IMR-90 (cell line): ENCODE measurements around the gene FMO1. TPM values are rescaled to one million over a fixed set of nuclear protein-coding genes. Genes with fewer than 3 reads are reported as not detected.

Experiments used
- ATAC-seq: fragments of 200-7000 bp; cut with Tn5 transposase; 2 replicates; pipeline ENCODE4 v1.9.1; 2020; ENCODE audit warnings: low read depth, mild to moderate bottlenecking, moderate library complexity
- BruUV-seq: library from RNA; stranded (reverse); fragments of 400-500 nt; replicated peaks from 2 replicates; lab custom pipeline; 2021; lab: Mats Ljungman, UMichigan
- CTCF ChIA-PET: fragments of 300-600 bp; formaldehyde crosslinking; extraction: SDS; loops from one replicate; lab custom pipeline; 2021; ENCODE audit warnings: antibody characterized with exemption; lab: Yijun Ruan, JAX
- POLR2A ChIA-PET: fragments of 300-600 bp; sonication (Branson Sonifier 250); formaldehyde crosslinking; loops from one replicate; lab custom pipeline; 2022; ENCODE audit warnings: antibody characterized with exemption; ENCODE audit not compliant: unreplicated experiment; lab: Charles Lee
- DNase-seq: peaks from one replicate; pipeline ENCODE4 v3.0.0; 2013
- H2AFZ ChIP-seq: replicated peaks from 2 replicates; pipeline ENCODE3; 2013; ENCODE audit warnings: low read length, mild to moderate bottlenecking; ENCODE audit not compliant: poor library complexity
- H2AK5ac ChIP-seq: 2 replicates; pipeline ENCODE4 v1.6.1; 2013; ENCODE audit warnings: low read depth, low read length, inconsistent platforms
- H2AK9ac ChIP-seq: replicated peaks from 2 replicates; pipeline ENCODE3; 2013; ENCODE audit warnings: mild to moderate bottlenecking, low read depth, low read length, moderate library complexity; ENCODE audit not compliant: poor library complexity
- H2BK120ac ChIP-seq: 2 replicates; pipeline ENCODE4 v1.6.1; 2013; ENCODE audit warnings: low read depth, low read length, inconsistent platforms
- H2BK15ac ChIP-seq: 3 replicates; pipeline ENCODE4 v1.6.1; 2013; ENCODE audit warnings: low read depth, low read length, inconsistent platforms
- H2BK20ac ChIP-seq: 2 replicates; pipeline ENCODE4 v1.6.1; 2013; ENCODE audit warnings: low read depth, mild to moderate bottlenecking, inconsistent platforms, low read length, moderate library complexity
- H2BK5ac ChIP-seq: 2 replicates; pipeline ENCODE4 v1.6.1; 2013; ENCODE audit warnings: mild to moderate bottlenecking, low read depth, low read length, inconsistent platforms; ENCODE audit not compliant: poor library complexity, severe bottlenecking
- H3K14ac ChIP-seq: replicated peaks from 2 replicates; pipeline ENCODE4 v1.6.1; 2013; ENCODE audit warnings: low read depth, low read length, inconsistent platforms
- H3K18ac ChIP-seq: 2 replicates; pipeline ENCODE4 v1.6.1; 2013; ENCODE audit warnings: low read depth, low read length, control low read depth
- H3K23ac ChIP-seq: 2 replicates; pipeline ENCODE4 v1.6.1; 2013; ENCODE audit warnings: low read depth, low read length, inconsistent platforms
- H3K27ac ChIP-seq: 2 replicates; pipeline ENCODE4 v1.5.1; 2013; ENCODE audit warnings: mild to moderate bottlenecking, control low read depth, low read length; ENCODE audit not compliant: insufficient read depth
- H3K27me3 ChIP-seq: 2 replicates; pipeline ENCODE4 v1.6.1; 2013; ENCODE audit warnings: low read length; ENCODE audit not compliant: control insufficient read depth, insufficient read depth
- H3K36me3 ChIP-seq: 2 replicates; pipeline ENCODE4 v1.6.1; 2013; ENCODE audit warnings: low read length, mixed read lengths; ENCODE audit not compliant: control insufficient read depth, insufficient read depth
- H3K4ac ChIP-seq: 2 replicates; pipeline ENCODE4 v1.6.1; 2013; ENCODE audit warnings: low read depth, low read length, inconsistent platforms
- H3K4me1 ChIP-seq: 2 replicates; pipeline ENCODE4 v1.6.1; 2013; ENCODE audit warnings: low read length, mixed read lengths; ENCODE audit not compliant: control insufficient read depth, insufficient read depth
- H3K4me2 ChIP-seq: 2 replicates; pipeline ENCODE4 v1.6.1; 2013; ENCODE audit warnings: low read depth, mild to moderate bottlenecking, control low read depth, low read length, moderate library complexity
- H3K4me3 ChIP-seq: 2 replicates; pipeline ENCODE4 v1.5.1; 2013; ENCODE audit warnings: low read depth, mild to moderate bottlenecking, control low read depth, low read length, moderate library complexity; ENCODE audit not compliant: insufficient read depth
- H3K56ac ChIP-seq: 2 replicates; pipeline ENCODE4 v1.6.1; 2013; ENCODE audit warnings: low read length, inconsistent platforms; ENCODE audit not compliant: insufficient read depth; ENCODE audit errors: extremely low read depth
- H3K79me1 ChIP-seq, 2 experiments: 2 replicates each; pipeline ENCODE4 v1.6.1; 2013; ENCODE audit warnings: low read length in 2 of 2, inconsistent platforms in 1 of 2, low read depth in 1 of 2
- H3K9ac ChIP-seq: 2 replicates; pipeline ENCODE4 v1.6.1; 2013; ENCODE audit warnings: low read depth, low read length, control low read depth
- H3K9me1 ChIP-seq: 2 replicates; pipeline ENCODE4 v1.6.1; 2013; ENCODE audit warnings: low read length, inconsistent platforms; ENCODE audit not compliant: insufficient read depth
- H3K9me3 ChIP-seq: 2 replicates; pipeline ENCODE4 v1.6.1; 2013; ENCODE audit warnings: low read length; ENCODE audit not compliant: control insufficient read depth, insufficient read depth
- H4K20me1 ChIP-seq: 2 replicates; pipeline ENCODE4 v1.6.1; 2013; ENCODE audit warnings: low read length, inconsistent platforms; ENCODE audit not compliant: insufficient read depth
- H4K5ac ChIP-seq: 2 replicates; pipeline ENCODE4 v1.6.1; 2013; ENCODE audit warnings: mild to moderate bottlenecking, low read depth, low read length, control low read depth
- H4K8ac ChIP-seq, 2 experiments: 2 replicates each; pipeline ENCODE4 v1.6.1; 2013; ENCODE audit warnings: low read depth in 2 of 2, low read length in 2 of 2, control low read depth in 1 of 2, inconsistent platforms in 1 of 2
- H4K91ac ChIP-seq: 2 replicates; pipeline ENCODE4 v1.6.1; 2013; ENCODE audit warnings: low read depth, low read length, inconsistent platforms; ENCODE audit not compliant: insufficient read depth
- BHLHE40 ChIP-seq: fragments of 150-350 bp; IDR thresholded peaks from 2 replicates; pipeline ENCODE4 v1.6.1; 2016; ENCODE audit warnings: mild to moderate bottlenecking, low read depth, low read length
- CEBPB ChIP-seq: IDR thresholded peaks from 2 replicates; pipeline ENCODE4 v1.6.1; 2012; ENCODE audit warnings: low read depth, low read length, improper control_type of control experiment
- CHD1 ChIP-seq: IDR thresholded peaks from 2 replicates; pipeline ENCODE4 v1.6.1; 2012; ENCODE audit warnings: low read depth, low read length, improper control_type of control experiment
- CTCF ChIP-seq: conservative IDR thresholded peaks from 2 replicates; pipeline ENCODE4 v1.5.1; 2012; ENCODE audit warnings: mild to moderate bottlenecking, low read depth, low read length, improper control_type of control experiment
- FOS ChIP-seq: fragments of 150-350 bp; IDR thresholded peaks from 2 replicates; pipeline ENCODE4 v1.6.1; 2016; ENCODE audit warnings: low read depth, low read length
- MAFK ChIP-seq: IDR thresholded peaks from 2 replicates; pipeline ENCODE4 v1.6.1; 2012; ENCODE audit warnings: low read depth, low read length, improper control_type of control experiment
- MAZ ChIP-seq: IDR thresholded peaks from 2 replicates; pipeline ENCODE4 v1.6.1; 2012; ENCODE audit warnings: low read depth, mild to moderate bottlenecking, low read length, improper control_type of control experiment, moderate library complexity, borderline replicate concordance
- MXI1 ChIP-seq: IDR thresholded peaks from 2 replicates; pipeline ENCODE4 v1.6.1; 2012; ENCODE audit warnings: low read depth, mild to moderate bottlenecking, low read length, moderate library complexity, borderline replicate concordance
- NFE2L2 ChIP-seq: fragments of 150-350 bp; IDR thresholded peaks from 2 replicates; pipeline ENCODE4 v1.6.1; 2016; ENCODE audit warnings: low read depth, mild to moderate bottlenecking, low read length
- POLR2A ChIP-seq: IDR thresholded peaks from 2 replicates; pipeline ENCODE4 v1.6.1; 2012; ENCODE audit warnings: mild to moderate bottlenecking, low read depth, low read length
- RAD21 ChIP-seq: IDR thresholded peaks from 2 replicates; pipeline ENCODE4 v1.6.1; 2012; ENCODE audit warnings: low read length, improper control_type of control experiment
- RCOR1 ChIP-seq: IDR thresholded peaks from 2 replicates; pipeline ENCODE4 v1.6.1; 2012; ENCODE audit warnings: mild to moderate bottlenecking, low read length, improper control_type of control experiment; ENCODE audit not compliant: insufficient replicate concordance
- RFX5 ChIP-seq: IDR thresholded peaks from 2 replicates; pipeline ENCODE4 v1.8.0; 2012; ENCODE audit warnings: low read depth, mild to moderate bottlenecking, low read length, moderate library complexity
- SMC3 ChIP-seq: fragments of 150-350 bp; IDR thresholded peaks from 2 replicates; pipeline ENCODE4 v1.6.1; 2016; ENCODE audit warnings: low read depth, mild to moderate bottlenecking, antibody characterized with exemption, low read length, moderate library complexity
- USF2 ChIP-seq: fragments of 150-350 bp; IDR thresholded peaks from 2 replicates; pipeline ENCODE4 v1.6.1; 2017; ENCODE audit warnings: mild to moderate bottlenecking, antibody characterized with exemption, low read length, low read depth
- whole genome bisulfite sequencing, 2 experiments: methylation state at CpG; one replicate each; pipeline versions ENCODE4 v1.1.5 to v1.1.7; 2013; ENCODE audit warnings: missing lambda C conversion rate in 2 of 2; ENCODE audit not compliant: insufficient read length in 1 of 2; ENCODE audit errors: extremely low coverage in 2 of 2; 5-methylcytosine and 5-hydroxymethylcytosine counted together
- dilution Hi-C: fragments of 300-500 bp; cut with HindIII; formaldehyde crosslinking; loops from one replicate; pipeline ENCODE4 v1.14.3; 2018; ENCODE audit warnings: low sequenced_read_pairs; ENCODE audit not compliant: unreplicated experiment
- in situ Hi-C: fragments of 300-500 bp; cut with MboI; formaldehyde crosslinking; loops from 3 replicates; pipeline ENCODE4 v1.14.3; 2019; ENCODE audit warnings: low sequenced_read_pairs, inconsistent platforms, mixed read lengths
- intact Hi-C: fragments of 100-400 bp; cut with micrococcal nuclease; formaldehyde crosslinking; loops from 2 replicates; pipeline ENCODE4 v1.10.0; 2022
- polyA plus RNA-seq, 3 experiments: library from polyadenylated mRNA; depleted of rRNA; stranded (reverse); fragments of >200 nt; gene quantifications; 2 replicates each; pipeline ENCODE4 v1.2.3, GENCODE V29; 2012; ENCODE audit warnings: low replicate concordance in 1 of 3
- total RNA-seq: library from RNA; depleted of rRNA; stranded (reverse); fragments of >200 nt; gene quantifications from 2 replicates; pipeline ENCODE4 v1.2.3, GENCODE V29; 2012
- TF ChIP-seq, protein P1 (sequence below): fragments of 150-350 bp; IDR thresholded peaks from 2 replicates; pipeline ENCODE4 v1.6.1; 2016; ENCODE audit warnings: low read depth, mild to moderate bottlenecking, low read length, moderate library complexity, borderline replicate concordance

The FMO1 gene
- total and polyA plus RNA-seq, 2 of the 4 experiments (the other 2 are of a cell fraction), result not detected

DNA sequence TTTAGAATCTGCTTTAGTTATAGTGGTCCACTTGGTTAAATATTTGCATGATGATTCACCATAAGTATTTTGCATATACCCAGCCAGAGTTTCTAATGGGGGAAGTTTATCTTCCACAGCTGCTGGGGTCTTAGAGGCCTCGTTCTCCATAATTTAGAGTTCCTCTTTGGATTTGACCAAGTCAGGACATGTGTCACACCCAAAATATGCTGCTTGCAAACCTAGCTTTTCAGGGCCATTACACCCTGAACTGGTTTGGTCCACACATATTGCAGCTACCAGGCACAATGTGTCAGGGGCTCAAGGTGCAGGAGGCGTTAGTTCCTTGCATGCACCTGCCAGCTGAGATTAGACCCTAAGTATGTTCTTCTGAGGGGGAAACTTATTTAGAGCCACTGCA, 48.6 kb downstream of the FMO1 start:
- no CpG with 5 or more reads among the region's 2 CpGs for WGBS, 2 experiments

More for the DNA sequence above, 48.6 kb downstream of the FMO1 start:
- Histone ChIP-seq H3K14ac (no peak overlapping the region), H3K4me1 (no peaks in the 10 kb centered on the region), H3K4me2 (no peak overlapping the region), H2BK120ac (no peak overlapping the region), H2AFZ (no peak overlapping the region), H4K5ac (no peak overlapping the region), H3K9ac (no peak overlapping the region), H3K56ac (no peak overlapping the region), H4K91ac (no peak overlapping the region), H2AK5ac (no peak overlapping the region), H4K8ac (no peak overlapping the region), H3K18ac (no peak overlapping the region), H3K23ac (no peak overlapping the region), H2BK15ac (no peak overlapping the region), H3K9me3 (no peaks in the 10 kb centered on the region; the same call in none of the 2 replicates), H3K79me1 (no peaks in the 10 kb centered on the region), H4K20me1 (no peaks in the 10 kb centered on the region), H3K4ac (no peak overlapping the region), H3K36me3 (no peaks in the 10 kb centered on the region), H3K9me1 (no peaks in the 10 kb centered on the region), H3K4me3 (no peak overlapping the region), H2BK5ac (no peak overlapping the region), H3K27ac (no peak overlapping the region), H2BK20ac (no peak overlapping the region), H2AK9ac (no peak overlapping the region), H3K27me3 (no peaks in the 10 kb centered on the region)
- DNase-seq (no peak), ATAC-seq (no peak)
- dilution Hi-C loops, result no loop called here
- ChIA-PET CTCF (interaction anchor here (0.6 to 1.6 kb wide), 2 partner anchors 16 to 330 kb away, joined by 4 to 7 read pairs; no protein-coding TSS in a partner anchor), POLR2A (no interaction called here)
- intact Hi-C loops, result no loop called here
- TF ChIP-seq MXI1 (no peak), MAZ (no peak), USF2 (no peak), RAD21 (no peak), NFE2L2 (no peak), MAFK (no peak), FOS (no peak), BHLHE40 (no peak), CTCF (no peak), SMC3 (no peak), RFX5 (no peak), CEBPB (no peak), POLR2A (no peak), CHD1 (no peak), RCOR1 (no peak)
- TF ChIP-seq, protein P1, sequence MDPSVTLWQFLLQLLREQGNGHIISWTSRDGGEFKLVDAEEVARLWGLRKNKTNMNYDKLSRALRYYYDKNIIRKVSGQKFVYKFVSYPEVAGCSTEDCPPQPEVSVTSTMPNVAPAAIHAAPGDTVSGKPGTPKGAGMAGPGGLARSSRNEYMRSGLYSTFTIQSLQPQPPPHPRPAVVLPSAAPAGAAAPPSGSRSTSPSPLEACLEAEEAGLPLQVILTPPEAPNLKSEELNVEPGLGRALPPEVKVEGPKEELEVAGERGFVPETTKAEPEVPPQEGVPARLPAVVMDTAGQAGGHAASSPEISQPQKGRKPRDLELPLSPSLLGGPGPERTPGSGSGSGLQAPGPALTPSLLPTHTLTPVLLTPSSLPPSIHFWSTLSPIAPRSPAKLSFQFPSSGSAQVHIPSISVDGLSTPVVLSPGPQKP, result no peak
- BruUV-seq, result no TSS peak
- in situ Hi-C loops, result no loop called here
